Lower lobe of right lung (tissue), 2 donors: ENCODE measurements around the gene UFSP2. TPM values are rescaled to one million over a fixed set of nuclear protein-coding genes. Genes with fewer than 3 reads are reported as not detected.
A peak's percentile ranks its signal among the peaks of the same experiment; 100 is the strongest.

Experiments
- ATAC-seq, 2 donors: fragments of 200-7000 bp; cut with Tn5 transposase; one replicate each; pipeline ENCODE4 v1.9.1; 2020 to 2022; ENCODE audit warnings: mild to moderate bottlenecking in 2 of 2, moderate library complexity in 2 of 2
- DNase-seq: peaks from one replicate; pipeline ENCODE4 v3.0.0-alpha.2; 2020
- H3K27ac ChIP-seq: fragments of 200-600 bp; one replicate; pipeline ENCODE4 v1.8.0; 2022
- H3K27me3 ChIP-seq: fragments of 200-600 bp; one replicate; pipeline ENCODE4 v1.8.0; 2022; ENCODE audit warnings: low read depth
- H3K36me3 ChIP-seq: fragments of 200-600 bp; one replicate; pipeline ENCODE4 v1.8.0; 2022; ENCODE audit warnings: mild to moderate bottlenecking
- H3K4me1 ChIP-seq: fragments of 200-600 bp; one replicate; pipeline ENCODE4 v1.8.0; 2022
- H3K4me3 ChIP-seq: fragments of 200-600 bp; one replicate; pipeline ENCODE4 v1.8.0; 2022; ENCODE audit warnings: mild to moderate bottlenecking
- H3K9me3 ChIP-seq: fragments of 200-600 bp; one replicate; pipeline ENCODE4 v1.8.0; 2022
- intact Hi-C: fragments of 100-400 bp; cut with DNase I; formaldehyde crosslinking; loops from one replicate; pipeline ENCODE4 v1.11.0; 2022
- total RNA-seq: library from RNA; stranded (reverse); fragmentation: NEBNext Ultra II Directional; extraction: Animal tissue kit (Norgen Biotek cat#: 25700); gene quantifications from one replicate; pipeline ENCODE4 v1.2.1, GENCODE V29; 2021
- TF ChIP-seq, protein P1 (sequence below): fragments of 200-600 bp; IDR thresholded peaks from one replicate; pipeline ENCODE4 v1.8.0; 2022; ENCODE audit warnings: antibody characterized with exemption, mild to moderate bottlenecking
- donor health status: DM: no; HTN: yes; CAD: no; lungs with severe emphysema.

Gene UFSP2
- total RNA-seq, 1 donor from 2014 or later, result 30.0 TPM

DNA sequence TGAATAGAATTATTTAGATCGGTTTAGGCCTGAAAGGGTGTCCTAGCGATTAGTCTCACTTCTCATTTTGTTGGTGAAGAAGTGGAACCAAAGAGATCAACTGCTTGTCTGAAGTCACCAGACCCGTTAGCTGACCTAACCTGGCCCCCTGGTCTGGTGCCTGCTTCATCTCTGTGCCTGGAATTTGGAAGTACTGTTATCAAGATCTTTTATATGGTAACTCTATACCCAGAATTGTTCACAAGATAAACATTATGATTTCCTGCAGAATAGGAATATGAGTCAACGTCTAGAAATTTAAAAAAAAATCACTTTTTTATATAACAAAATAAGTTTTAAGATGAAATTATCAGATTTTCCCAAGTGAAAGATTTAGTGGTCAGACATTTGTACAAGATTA, 67.2 kb downstream of the UFSP2 start:
- DNase-seq, result no peak
- intact Hi-C loops, result no loop called here
- Histone ChIP-seq H3K9me3 (no peaks in the 10 kb centered on the region), H3K36me3 (peaks cover 63% of the 10 kb centered on the region), H3K27ac (no peak overlapping the region), H3K27me3 (no peaks in the 10 kb centered on the region), H3K4me1 (no peaks in the 10 kb centered on the region), H3K4me3 (no peak overlapping the region)
- TF ChIP-seq, protein P1, sequence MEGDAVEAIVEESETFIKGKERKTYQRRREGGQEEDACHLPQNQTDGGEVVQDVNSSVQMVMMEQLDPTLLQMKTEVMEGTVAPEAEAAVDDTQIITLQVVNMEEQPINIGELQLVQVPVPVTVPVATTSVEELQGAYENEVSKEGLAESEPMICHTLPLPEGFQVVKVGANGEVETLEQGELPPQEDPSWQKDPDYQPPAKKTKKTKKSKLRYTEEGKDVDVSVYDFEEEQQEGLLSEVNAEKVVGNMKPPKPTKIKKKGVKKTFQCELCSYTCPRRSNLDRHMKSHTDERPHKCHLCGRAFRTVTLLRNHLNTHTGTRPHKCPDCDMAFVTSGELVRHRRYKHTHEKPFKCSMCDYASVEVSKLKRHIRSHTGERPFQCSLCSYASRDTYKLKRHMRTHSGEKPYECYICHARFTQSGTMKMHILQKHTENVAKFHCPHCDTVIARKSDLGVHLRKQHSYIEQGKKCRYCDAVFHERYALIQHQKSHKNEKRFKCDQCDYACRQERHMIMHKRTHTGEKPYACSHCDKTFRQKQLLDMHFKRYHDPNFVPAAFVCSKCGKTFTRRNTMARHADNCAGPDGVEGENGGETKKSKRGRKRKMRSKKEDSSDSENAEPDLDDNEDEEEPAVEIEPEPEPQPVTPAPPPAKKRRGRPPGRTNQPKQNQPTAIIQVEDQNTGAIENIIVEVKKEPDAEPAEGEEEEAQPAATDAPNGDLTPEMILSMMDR, result no peak
- no peak for ATAC-seq

DNA sequence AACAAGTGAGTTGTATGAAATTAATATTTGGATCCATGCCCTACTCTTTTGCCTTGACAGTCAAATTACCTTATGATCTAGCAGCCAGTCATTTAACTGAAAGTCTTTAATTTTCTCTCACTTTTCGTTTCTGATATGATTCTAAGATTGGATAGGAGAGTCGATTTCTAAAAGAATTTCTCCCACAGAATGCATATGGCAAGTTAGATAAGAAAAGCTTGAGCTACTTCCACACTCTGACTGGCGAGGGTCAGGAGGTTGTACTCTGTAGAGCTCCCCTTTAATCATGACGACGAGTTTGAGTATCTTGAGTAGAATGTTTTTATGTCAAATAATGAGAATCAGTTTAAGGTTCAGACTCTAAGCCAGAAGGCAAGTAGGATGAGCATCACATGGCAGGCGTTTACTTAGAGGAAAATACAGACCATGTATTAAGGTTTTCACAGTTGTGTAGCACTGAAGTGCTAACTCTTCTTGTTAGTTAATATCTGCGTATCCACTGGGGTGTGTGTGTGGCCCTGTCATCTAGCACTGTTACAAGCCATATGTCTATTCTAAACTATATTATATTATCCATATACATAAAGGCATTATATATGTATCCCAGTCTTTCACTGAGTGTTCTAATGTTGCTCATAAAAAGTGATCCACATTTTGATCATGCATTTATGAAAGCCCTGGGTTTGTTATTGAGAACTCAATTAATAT, 67.9 kb downstream of the UFSP2 start:
- Histone ChIP-seq H3K27ac (no peak overlapping the region), H3K4me3 (no peak overlapping the region), H3K36me3 (peaks cover 64% of the 10 kb centered on the region), H3K9me3 (no peaks in the 10 kb centered on the region), H3K27me3 (no peaks in the 10 kb centered on the region), H3K4me1 (no peaks in the 10 kb centered on the region)
- TF ChIP-seq, protein P1, result no peak
- intact Hi-C loops, result no loop called here
- ATAC-seq (no peak), DNase-seq (no peak)

DNA sequence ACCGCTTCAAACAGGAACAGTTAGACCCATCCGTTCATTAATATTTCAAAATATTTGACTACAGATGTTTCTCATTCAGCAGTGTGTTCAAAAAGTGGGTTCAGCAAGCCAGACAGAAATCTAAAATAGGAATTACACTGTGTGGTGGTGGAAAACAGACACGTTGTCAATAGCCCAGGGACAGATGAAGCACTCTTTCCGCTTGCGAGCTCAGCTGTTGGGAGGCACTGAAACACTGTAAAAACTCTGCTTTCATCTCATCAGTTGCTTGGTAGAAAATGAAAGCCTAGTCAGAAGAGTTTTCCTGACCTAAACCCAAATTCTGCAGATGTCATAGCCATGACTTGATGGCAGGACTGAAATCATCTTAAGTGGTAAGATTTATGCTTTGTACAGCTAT, 68.6 kb downstream of the UFSP2 start:
- DNase-seq, result no peak
- no peaks in the 10 kb centered on the region for H3K9me3 ChIP-seq
- H3K27me3 ChIP-seq, result no peaks in the 10 kb centered on the region
- TF ChIP-seq, protein P1, result no peak
- no peaks in the 10 kb centered on the region for H3K4me1 ChIP-seq
- intact Hi-C loops, result no loop called here
- H3K27ac ChIP-seq, result no peak overlapping the region
- H3K36me3 ChIP-seq, result peaks cover 66% of the 10 kb centered on the region
- no peak for ATAC-seq
- H3K4me3 ChIP-seq, result no peak overlapping the region

DNA sequence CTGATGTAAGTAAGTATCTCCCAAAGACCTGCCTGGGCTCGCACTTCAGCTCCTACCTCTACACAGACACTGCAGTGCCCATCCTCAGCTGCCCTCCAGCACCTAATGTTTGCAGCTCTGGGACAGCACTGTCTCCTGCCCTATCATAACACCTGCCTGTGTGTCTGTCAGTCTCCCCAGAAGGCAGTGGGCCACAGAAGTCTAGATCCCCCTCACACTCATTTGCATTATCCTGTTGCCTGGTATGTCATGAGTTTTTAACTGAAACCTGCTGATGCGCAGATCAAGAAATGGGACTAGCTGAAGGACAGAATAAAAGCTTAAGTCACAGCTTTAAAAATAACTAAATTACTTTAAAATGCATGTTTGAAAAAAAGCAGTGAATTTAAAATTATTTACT, 73.0 kb downstream of the UFSP2 start:
- ATAC-seq, result peak in 1 of 2 donors; percentile 18
- TF ChIP-seq, protein P1, result no peak
- peaks cover 75% of the 10 kb centered on the region for H3K36me3 ChIP-seq

DNA sequence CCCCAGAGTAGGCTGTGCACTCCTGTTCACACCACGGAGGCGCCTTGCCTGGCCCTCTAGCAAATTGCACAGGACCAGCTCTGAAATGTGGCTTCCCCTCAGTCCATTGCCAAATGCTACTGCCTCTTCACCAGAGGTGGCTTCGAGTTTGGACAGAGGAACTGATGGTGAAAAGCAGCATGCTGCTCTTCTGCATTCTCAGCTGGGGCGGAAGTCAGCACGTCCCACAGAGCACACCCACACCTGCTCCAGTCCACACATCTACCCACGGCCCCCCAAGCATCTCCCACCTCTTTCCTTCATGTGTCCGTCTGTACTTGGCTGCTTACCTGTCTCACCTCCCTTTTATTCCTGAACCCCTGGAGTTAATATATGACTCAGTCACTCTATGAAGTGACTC, 73.6 kb downstream of the UFSP2 start:
- ATAC-seq (peak; percentile 9 to 19), DNase-seq (no peak)
- Histone ChIP-seq H3K36me3 (peaks cover 75% of the 10 kb centered on the region), H3K4me1 (no peaks in the 10 kb centered on the region), H3K4me3 (no peak overlapping the region), H3K9me3 (no peaks in the 10 kb centered on the region), H3K27me3 (no peaks in the 10 kb centered on the region), H3K27ac (no peak overlapping the region)
- TF ChIP-seq, protein P1, result no peak
- intact Hi-C loops, result no loop called here

More for the DNA sequence above, 73.0 kb downstream of the UFSP2 start:
- Histone ChIP-seq H3K4me3 (no peak overlapping the region), H3K27me3 (no peaks in the 10 kb centered on the region), H3K27ac (no peak overlapping the region), H3K4me1 (no peaks in the 10 kb centered on the region), H3K9me3 (no peaks in the 10 kb centered on the region)
- intact Hi-C loops, result no loop called here
- no peak for DNase-seq
